Measurements from ENCODE around the gene TMEM178B. TPM values are rescaled to one million over a fixed set of nuclear protein-coding genes. Genes with fewer than 3 reads are reported as not detected.

TMEM178B gene
- total RNA-seq, 1 donor from 2014 or later, result 49.8 TPM

DNA sequence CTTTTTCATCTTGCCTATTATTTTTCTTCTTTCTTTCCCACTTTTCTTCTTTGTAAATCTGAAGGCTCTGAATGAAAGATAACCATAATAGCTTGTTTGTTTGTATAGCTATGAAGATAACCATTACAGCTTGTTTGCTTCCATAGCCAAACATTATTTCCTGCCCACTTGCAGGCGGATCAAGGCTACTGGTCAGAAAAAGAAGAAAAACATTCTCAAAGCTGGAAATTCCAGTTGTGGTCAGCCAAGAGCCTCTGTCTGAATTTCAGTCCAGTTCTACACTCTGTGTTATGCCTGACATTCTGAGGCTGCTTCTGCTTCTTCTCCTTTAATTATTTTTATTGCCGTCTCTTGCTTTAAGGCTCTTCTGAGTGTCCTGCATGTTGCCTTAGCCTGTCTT lies 48.9 kb downstream of the TMEM178B start:
- Mint-ChIP-seq H3K36me3 (ENCODE audit: unreplicated experiment) (peaks cover 4% of the 10 kb centered on the region), H3K4me3 (ENCODE audit: unreplicated experiment) (no peak overlapping the region), H3K4me1 (ENCODE audit: low read depth, unreplicated experiment) (peaks cover 2% of the 10 kb centered on the region), H3K27me3 (ENCODE audit: unreplicated experiment) (no peaks in the 10 kb centered on the region), H3K9me3 (ENCODE audit: unreplicated experiment) (peaks cover 2% of the 10 kb centered on the region), H3K27ac (ENCODE audit: unreplicated experiment) (no peak overlapping the region)
- TF ChIP-seq, protein P1, sequence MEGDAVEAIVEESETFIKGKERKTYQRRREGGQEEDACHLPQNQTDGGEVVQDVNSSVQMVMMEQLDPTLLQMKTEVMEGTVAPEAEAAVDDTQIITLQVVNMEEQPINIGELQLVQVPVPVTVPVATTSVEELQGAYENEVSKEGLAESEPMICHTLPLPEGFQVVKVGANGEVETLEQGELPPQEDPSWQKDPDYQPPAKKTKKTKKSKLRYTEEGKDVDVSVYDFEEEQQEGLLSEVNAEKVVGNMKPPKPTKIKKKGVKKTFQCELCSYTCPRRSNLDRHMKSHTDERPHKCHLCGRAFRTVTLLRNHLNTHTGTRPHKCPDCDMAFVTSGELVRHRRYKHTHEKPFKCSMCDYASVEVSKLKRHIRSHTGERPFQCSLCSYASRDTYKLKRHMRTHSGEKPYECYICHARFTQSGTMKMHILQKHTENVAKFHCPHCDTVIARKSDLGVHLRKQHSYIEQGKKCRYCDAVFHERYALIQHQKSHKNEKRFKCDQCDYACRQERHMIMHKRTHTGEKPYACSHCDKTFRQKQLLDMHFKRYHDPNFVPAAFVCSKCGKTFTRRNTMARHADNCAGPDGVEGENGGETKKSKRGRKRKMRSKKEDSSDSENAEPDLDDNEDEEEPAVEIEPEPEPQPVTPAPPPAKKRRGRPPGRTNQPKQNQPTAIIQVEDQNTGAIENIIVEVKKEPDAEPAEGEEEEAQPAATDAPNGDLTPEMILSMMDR (IDR thresholded peaks at IDR 0.05; ENCODE audit: partially characterized antibody, unreplicated experiment), result no peak
- DNase-seq, result no peak

DNA sequence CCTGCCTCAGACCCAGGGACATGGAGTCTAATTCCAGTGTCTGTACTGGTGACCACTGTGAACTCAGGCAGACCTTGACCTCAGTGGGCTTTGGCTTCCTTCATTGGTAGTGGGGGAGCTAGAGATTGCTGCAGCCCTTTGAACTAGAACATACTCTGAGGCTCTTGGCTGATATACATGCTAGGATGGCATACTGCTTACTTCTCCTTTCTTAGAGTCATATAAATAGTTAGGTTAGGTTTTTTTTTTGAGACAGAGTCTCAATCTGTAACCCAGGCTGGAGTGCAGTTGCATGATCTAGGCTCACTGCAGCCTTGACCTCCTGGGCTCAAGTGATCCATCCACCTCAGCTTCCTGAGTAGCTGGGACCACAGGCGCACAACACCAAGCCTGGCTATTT lies 49.7 kb downstream of the TMEM178B start:
- H3K4me3 Mint-ChIP-seq (ENCODE audit: unreplicated experiment), result no peak overlapping the region
- peaks cover 2% of the 10 kb centered on the region for H3K9me3 Mint-ChIP-seq (ENCODE audit: unreplicated experiment)
- peaks cover under 1% of the 10 kb centered on the region for H3K4me1 Mint-ChIP-seq (ENCODE audit: low read depth, unreplicated experiment)
- no peak for DNase-seq
- no peak overlapping the region for H3K27ac Mint-ChIP-seq (ENCODE audit: unreplicated experiment)
- peaks cover 4% of the 10 kb centered on the region for H3K36me3 Mint-ChIP-seq (ENCODE audit: unreplicated experiment)
- TF ChIP-seq, protein P1 (IDR thresholded peaks at IDR 0.05; ENCODE audit: partially characterized antibody, unreplicated experiment), result no peak
- no peaks in the 10 kb centered on the region for H3K27me3 Mint-ChIP-seq (ENCODE audit: unreplicated experiment)

DNA sequence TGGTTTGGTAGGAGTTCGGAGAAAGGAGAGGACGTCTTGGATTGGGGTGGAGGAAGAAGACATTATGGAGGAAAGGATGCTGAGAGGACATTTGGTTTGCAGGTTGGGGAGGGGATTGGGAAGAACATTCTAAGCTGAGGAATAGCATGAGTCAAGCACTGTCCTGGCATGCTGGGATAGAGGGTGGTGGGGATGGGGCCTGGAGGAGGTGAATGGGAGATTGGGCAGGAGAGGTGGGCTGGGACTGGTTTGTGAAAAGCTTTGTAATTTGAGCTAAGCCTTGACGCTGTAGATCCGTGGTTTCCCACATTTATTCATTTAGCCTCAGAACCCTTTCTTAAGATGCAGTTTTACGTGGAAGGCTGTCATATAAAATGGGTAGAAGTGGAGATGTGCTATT lies 52.2 kb downstream of the TMEM178B start:
- peaks cover 2% of the 10 kb centered on the region for H3K4me1 Mint-ChIP-seq (ENCODE audit: low read depth, unreplicated experiment)
- TF ChIP-seq, protein P1 (IDR thresholded peaks at IDR 0.05; ENCODE audit: partially characterized antibody, unreplicated experiment), result no peak
- no peak overlapping the region for H3K27ac Mint-ChIP-seq (ENCODE audit: unreplicated experiment)
- peaks cover 4% of the 10 kb centered on the region for H3K36me3 Mint-ChIP-seq (ENCODE audit: unreplicated experiment)
- peaks cover 2% of the 10 kb centered on the region for H3K9me3 Mint-ChIP-seq (ENCODE audit: unreplicated experiment)
- no peak overlapping the region for H3K4me3 Mint-ChIP-seq (ENCODE audit: unreplicated experiment)
- DNase-seq, result no peak
- H3K27me3 Mint-ChIP-seq (ENCODE audit: unreplicated experiment), result no peaks in the 10 kb centered on the region

DNA sequence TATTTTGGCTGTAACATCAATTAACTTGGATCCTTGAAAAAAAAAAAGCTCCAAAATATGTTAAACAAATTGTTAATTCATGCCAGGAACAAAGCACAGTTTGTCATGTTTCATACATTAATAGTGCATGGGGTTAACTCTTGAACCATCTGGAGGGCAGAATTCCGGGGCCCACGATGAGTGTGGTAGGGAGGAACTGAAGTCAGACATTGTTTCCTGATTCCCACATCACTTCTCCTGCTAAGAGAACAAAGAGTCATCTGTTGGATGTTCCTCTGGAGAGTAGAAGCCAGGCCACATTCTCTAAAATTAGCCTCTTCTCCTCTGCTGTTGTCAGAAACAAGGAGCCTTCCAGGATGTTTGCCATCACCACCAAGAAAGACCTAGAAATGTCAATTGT lies 54.6 kb downstream of the TMEM178B start:
- Mint-ChIP-seq H3K4me1 (ENCODE audit: low read depth, unreplicated experiment) (peaks cover 2% of the 10 kb centered on the region), H3K36me3 (ENCODE audit: unreplicated experiment) (peaks cover 10% of the 10 kb centered on the region), H3K9me3 (ENCODE audit: unreplicated experiment) (peaks cover 6% of the 10 kb centered on the region), H3K27me3 (ENCODE audit: unreplicated experiment) (no peaks in the 10 kb centered on the region), H3K4me3 (ENCODE audit: unreplicated experiment) (no peak overlapping the region), H3K27ac (ENCODE audit: unreplicated experiment) (no peak overlapping the region)
- TF ChIP-seq, protein P1 (IDR thresholded peaks at IDR 0.05; ENCODE audit: partially characterized antibody, unreplicated experiment), result no peak
- DNase-seq, result no peak

DNA sequence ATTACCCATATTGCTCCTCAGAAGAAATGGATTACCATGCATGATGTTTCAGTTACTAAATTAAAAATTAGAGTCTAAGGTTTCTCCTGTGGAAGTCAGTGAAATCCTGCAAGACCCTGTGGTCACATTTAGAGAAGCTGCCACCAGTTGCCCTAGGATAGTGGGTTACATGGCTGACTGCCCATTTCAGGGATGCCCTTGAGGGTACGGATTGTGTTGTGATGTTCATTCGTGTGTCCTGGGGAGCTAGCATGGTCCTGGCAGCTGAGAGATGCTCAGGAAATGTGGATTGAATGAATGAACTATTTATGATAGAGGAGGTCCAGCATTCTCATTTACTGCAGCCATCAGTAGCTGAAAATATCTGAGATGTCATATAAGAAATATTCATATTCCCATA lies 55.1 kb downstream of the TMEM178B start:
- TF ChIP-seq, protein P1 (IDR thresholded peaks at IDR 0.05; ENCODE audit: partially characterized antibody, unreplicated experiment), result no peak
- H3K9me3 Mint-ChIP-seq (ENCODE audit: unreplicated experiment), result peaks cover 6% of the 10 kb centered on the region
- DNase-seq, result no peak
- no peaks in the 10 kb centered on the region for H3K27me3 Mint-ChIP-seq (ENCODE audit: unreplicated experiment)
- no peak overlapping the region for H3K27ac Mint-ChIP-seq (ENCODE audit: unreplicated experiment)
- peaks cover 13% of the 10 kb centered on the region for H3K36me3 Mint-ChIP-seq (ENCODE audit: unreplicated experiment)
- no peak overlapping the region for H3K4me3 Mint-ChIP-seq (ENCODE audit: unreplicated experiment)
- peaks cover 2% of the 10 kb centered on the region for H3K4me1 Mint-ChIP-seq (ENCODE audit: low read depth, unreplicated experiment)

Measured in glutamatergic neuron (in vitro differentiated cells).